Measurements from ENCODE around the gene TTLL6. TPM values are rescaled to one million over a fixed set of nuclear protein-coding genes. Genes with fewer than 3 reads are reported as not detected.

Gene TTLL6
- total RNA-seq, 4 donors from 2014 or later, result 0.19 TPM; not detected in 3

GRCh38 chr17:48724251-48725003, 92.6 kb downstream of the TTLL6 start:
- Histone ChIP-seq H3K36me3 (no peaks in the 10 kb centered on the region), H3K4me1 (peaks cover 7 to 52% (median 36%) of the 10 kb centered on the region in 3 donors), H3K9me3 (no peaks in the 10 kb centered on the region), H3K27me3 (peaks cover 70 to 100% (median 93%) of the 10 kb centered on the region in 4 donors), H3K4me3 (peak overlapping the region in 1 of 4 donors; percentile 26), H3K27ac (no peak overlapping the region)
- no peak for TF ChIP-seq POLR2A (IDR thresholded peaks at IDR 0.05)
- TF ChIP-seq, protein P1, sequence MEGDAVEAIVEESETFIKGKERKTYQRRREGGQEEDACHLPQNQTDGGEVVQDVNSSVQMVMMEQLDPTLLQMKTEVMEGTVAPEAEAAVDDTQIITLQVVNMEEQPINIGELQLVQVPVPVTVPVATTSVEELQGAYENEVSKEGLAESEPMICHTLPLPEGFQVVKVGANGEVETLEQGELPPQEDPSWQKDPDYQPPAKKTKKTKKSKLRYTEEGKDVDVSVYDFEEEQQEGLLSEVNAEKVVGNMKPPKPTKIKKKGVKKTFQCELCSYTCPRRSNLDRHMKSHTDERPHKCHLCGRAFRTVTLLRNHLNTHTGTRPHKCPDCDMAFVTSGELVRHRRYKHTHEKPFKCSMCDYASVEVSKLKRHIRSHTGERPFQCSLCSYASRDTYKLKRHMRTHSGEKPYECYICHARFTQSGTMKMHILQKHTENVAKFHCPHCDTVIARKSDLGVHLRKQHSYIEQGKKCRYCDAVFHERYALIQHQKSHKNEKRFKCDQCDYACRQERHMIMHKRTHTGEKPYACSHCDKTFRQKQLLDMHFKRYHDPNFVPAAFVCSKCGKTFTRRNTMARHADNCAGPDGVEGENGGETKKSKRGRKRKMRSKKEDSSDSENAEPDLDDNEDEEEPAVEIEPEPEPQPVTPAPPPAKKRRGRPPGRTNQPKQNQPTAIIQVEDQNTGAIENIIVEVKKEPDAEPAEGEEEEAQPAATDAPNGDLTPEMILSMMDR (IDR thresholded peaks at IDR 0.05), result peak; percentile 33 to 67 (median 59)
- WGBS, 2 donors, result 10 to 15% methylated on average over 18 to 20 of the region's 32 CpGs
- no peak for DNase-seq
- intact Hi-C loops (cut with DNase I), result loop anchor here (5.0 kb wide), 2 partner anchors 68 to 153 kb away; no protein-coding TSS in a partner anchor

- no peak for DNase-seq
- intact Hi-C loops (cut with DNase I), result loop anchor here (5.0 kb wide), 1 partner anchor 154 kb away; no protein-coding TSS in a partner anchor
- no peak overlapping the region for H3K27ac ChIP-seq
- H3K4me1 ChIP-seq, result peaks cover 10 to 52% (median 38%) of the 10 kb centered on the region in 3 donors
- no peak for TF ChIP-seq POLR2A (IDR thresholded peaks at IDR 0.05)
- TF ChIP-seq, protein P1 (IDR thresholded peaks at IDR 0.05), result no peak
- no peaks in the 10 kb centered on the region for H3K9me3 ChIP-seq
- peak overlapping the region in 1 of 4 donors; percentile 40 for H3K4me3 ChIP-seq
- H3K27me3 ChIP-seq, result peaks cover 69 to 100% (median 93%) of the 10 kb centered on the region in 4 donors
- H3K36me3 ChIP-seq, result no peaks in the 10 kb centered on the region
- WGBS, 2 donors, result 16% methylated on average over 19 to 41 of the region's 42 CpGs
Observed at GRCh38 chr17:48723423-48724250, 93.4 kb downstream of the TTLL6 start.

GRCh38 chr17:48722915-48723422, 94.1 kb downstream of the TTLL6 start, which contains the start of gene PRAC2:
Gene PRAC2 (plus strand): TSS chr17:48723185. CDS start chr17:48724411, 1,226 bp downstream.
- Histone ChIP-seq H3K36me3 (no peaks in the 10 kb centered on the region), H3K27ac (no peak within 1 kb of the TSS), H3K9me3 (no peaks in the 10 kb centered on the region), H3K27me3 (peaks cover 69 to 100% (median 93%) of the 10 kb centered on the region in 4 donors), H3K4me3 (peak within 1 kb of the TSS in 1 of 4 donors; percentile 40), H3K4me1 (peaks cover 10 to 50% (median 36%) of the 10 kb centered on the region in 3 donors)
- TF ChIP-seq, protein P1 (IDR thresholded peaks at IDR 0.05), result no peak
- TF ChIP-seq POLR2A (IDR thresholded peaks at IDR 0.05), result no peak
- intact Hi-C loops (cut with DNase I), result loop anchor here (5.0 kb wide), 1 partner anchor 154 kb away; no protein-coding TSS in a partner anchor
- no peak for DNase-seq
- WGBS, 2 donors, result 4 to 6% methylated on average over 9 of the region's 21 CpGs

DNA sequence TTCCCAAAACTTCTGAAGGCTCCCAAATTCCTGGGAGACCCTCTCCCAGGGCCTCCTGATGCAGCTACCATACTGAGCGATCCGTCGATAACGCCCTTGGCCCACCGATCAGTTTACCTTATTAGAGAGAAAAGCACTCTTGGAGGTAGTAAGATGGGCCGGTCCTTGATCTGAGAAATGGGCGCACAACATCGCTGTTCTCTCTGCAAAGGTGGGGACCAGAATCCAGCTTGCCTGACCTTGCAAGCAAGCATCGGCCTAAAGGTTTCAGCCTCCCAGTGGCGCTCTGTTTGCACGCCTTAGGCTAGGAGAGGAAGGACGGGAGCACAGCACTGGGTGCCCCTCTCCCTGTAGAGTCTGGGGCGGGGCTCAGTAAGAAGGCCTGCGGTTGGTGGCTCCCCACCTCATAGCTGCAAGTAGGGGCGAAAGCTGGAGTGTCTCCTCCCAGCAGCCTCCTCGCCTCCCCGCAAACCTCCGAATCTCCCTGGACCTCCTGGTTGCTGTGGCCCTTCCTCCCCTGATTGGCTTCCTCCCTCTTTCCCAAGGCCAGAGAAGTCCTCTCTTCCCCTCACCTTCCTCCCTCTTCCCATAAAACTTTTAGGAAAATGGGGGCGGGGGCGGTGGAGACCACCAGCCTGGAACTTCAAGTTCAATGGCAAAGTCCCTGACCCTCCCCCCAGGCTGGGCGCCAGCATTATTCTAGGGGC, 94.7 kb downstream of the TTLL6 start, which contains the start of gene PRAC1:
Gene PRAC1, minus strand, starts transcription at position 318 of the 707 bp plus-strand sequence. Its CDS starts 126 bp downstream, at position 192.
- Histone ChIP-seq H3K4me3 (peak within 1 kb of the TSS in 1 of 4 donors; percentile 40), H3K9me3 (no peaks in the 10 kb centered on the region), H3K4me1 (peaks cover 10 to 50% (median 36%) of the 10 kb centered on the region in 3 donors), H3K36me3 (no peaks in the 10 kb centered on the region), H3K27me3 (peaks cover 68 to 100% (median 94%) of the 10 kb centered on the region in 4 donors), H3K27ac (no peak within 1 kb of the TSS)
- TF ChIP-seq POLR2A (IDR thresholded peaks at IDR 0.05), result no peak
- TF ChIP-seq, protein P1 (IDR thresholded peaks at IDR 0.05), result no peak
- DNase-seq, result no peak
- 10 to 12% methylated on average over 2 to 16 of the region's 21 CpGs for WGBS, 2 donors
- intact Hi-C loops (cut with DNase I), result loop anchor here (5.0 kb wide), 1 partner anchor 155 kb away; no protein-coding TSS in a partner anchor
